Ishikawa (cell line): Measurements from ENCODE around the gene BABAM2.

Source experiments
- CREB1 ChIP-seq: IDR thresholded peaks from 2 replicates; pipeline ENCODE4 v1.6.1; 2012; ENCODE audit warnings: low read depth
- EGR1 ChIP-seq: IDR thresholded peaks from 2 replicates; pipeline ENCODE4 v1.6.1; 2012
- FOXM1 ChIP-seq: IDR thresholded peaks from 2 replicates; pipeline ENCODE4 v1.6.1; 2012; ENCODE audit warnings: low read depth, borderline replicate concordance
- RAD21 ChIP-seq: IDR thresholded peaks from 2 replicates; pipeline ENCODE4 v1.6.1; 2012; ENCODE audit warnings: low read depth
- TAF1 ChIP-seq: IDR thresholded peaks from 2 replicates; pipeline ENCODE4 v1.6.1; 2012; ENCODE audit warnings: low read depth, mild to moderate bottlenecking
- YY1 ChIP-seq: IDR thresholded peaks from 2 replicates; pipeline ENCODE4 v1.6.1; 2012; ENCODE audit warnings: low read depth
- TF ChIP-seq, protein P1 (sequence below): IDR thresholded peaks from 2 replicates; pipeline ENCODE4 v1.6.1; 2012
- TF ChIP-seq, protein P2 (sequence below): IDR thresholded peaks from 2 replicates; pipeline ENCODE4 v1.6.1; 2012
- TF ChIP-seq, protein P3 (sequence below): IDR thresholded peaks from 2 replicates; pipeline ENCODE4 v1.6.1; 2012; ENCODE audit warnings: low read depth, mild to moderate bottlenecking

DNA sequence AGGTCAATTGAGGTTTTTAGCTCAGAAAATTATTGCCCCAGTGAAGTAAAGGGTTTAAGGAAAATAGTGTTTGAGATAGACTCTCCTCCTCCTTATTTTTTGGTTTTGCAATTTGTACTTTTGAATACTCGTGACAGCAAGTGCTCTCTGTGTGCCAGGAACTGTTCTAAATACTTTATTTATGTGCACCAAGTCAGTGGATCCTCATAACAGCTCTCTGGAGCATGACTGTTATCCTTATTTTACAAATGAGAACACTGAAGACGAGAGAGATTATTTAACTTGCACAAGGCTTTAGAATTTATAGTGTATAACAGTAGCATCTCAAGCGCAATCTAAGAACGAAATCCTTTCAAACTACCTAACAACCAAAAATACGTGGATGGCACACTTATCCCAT is 24.7 kb downstream of the BABAM2 start:
- no peak for TF ChIP-seq FOXM1
- TF ChIP-seq TAF1: no peak
- no peak for TF ChIP-seq EGR1
- TF ChIP-seq, protein P1, sequence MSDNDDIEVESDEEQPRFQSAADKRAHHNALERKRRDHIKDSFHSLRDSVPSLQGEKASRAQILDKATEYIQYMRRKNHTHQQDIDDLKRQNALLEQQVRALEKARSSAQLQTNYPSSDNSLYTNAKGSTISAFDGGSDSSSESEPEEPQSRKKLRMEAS: no peak
- TF ChIP-seq, protein P2, sequence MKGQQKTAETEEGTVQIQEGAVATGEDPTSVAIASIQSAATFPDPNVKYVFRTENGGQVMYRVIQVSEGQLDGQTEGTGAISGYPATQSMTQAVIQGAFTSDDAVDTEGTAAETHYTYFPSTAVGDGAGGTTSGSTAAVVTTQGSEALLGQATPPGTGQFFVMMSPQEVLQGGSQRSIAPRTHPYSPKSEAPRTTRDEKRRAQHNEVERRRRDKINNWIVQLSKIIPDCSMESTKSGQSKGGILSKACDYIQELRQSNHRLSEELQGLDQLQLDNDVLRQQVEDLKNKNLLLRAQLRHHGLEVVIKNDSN: no peak
- TF ChIP-seq RAD21: no peak
- TF ChIP-seq CREB1: no peak
- no peak for TF ChIP-seq YY1
- TF ChIP-seq, protein P3, sequence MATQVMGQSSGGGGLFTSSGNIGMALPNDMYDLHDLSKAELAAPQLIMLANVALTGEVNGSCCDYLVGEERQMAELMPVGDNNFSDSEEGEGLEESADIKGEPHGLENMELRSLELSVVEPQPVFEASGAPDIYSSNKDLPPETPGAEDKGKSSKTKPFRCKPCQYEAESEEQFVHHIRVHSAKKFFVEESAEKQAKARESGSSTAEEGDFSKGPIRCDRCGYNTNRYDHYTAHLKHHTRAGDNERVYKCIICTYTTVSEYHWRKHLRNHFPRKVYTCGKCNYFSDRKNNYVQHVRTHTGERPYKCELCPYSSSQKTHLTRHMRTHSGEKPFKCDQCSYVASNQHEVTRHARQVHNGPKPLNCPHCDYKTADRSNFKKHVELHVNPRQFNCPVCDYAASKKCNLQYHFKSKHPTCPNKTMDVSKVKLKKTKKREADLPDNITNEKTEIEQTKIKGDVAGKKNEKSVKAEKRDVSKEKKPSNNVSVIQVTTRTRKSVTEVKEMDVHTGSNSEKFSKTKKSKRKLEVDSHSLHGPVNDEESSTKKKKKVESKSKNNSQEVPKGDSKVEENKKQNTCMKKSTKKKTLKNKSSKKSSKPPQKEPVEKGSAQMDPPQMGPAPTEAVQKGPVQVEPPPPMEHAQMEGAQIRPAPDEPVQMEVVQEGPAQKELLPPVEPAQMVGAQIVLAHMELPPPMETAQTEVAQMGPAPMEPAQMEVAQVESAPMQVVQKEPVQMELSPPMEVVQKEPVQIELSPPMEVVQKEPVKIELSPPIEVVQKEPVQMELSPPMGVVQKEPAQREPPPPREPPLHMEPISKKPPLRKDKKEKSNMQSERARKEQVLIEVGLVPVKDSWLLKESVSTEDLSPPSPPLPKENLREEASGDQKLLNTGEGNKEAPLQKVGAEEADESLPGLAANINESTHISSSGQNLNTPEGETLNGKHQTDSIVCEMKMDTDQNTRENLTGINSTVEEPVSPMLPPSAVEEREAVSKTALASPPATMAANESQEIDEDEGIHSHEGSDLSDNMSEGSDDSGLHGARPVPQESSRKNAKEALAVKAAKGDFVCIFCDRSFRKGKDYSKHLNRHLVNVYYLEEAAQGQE: no peak
